Measurements from ENCODE around the gene RNPS1. TPM values are rescaled to one million over a fixed set of nuclear protein-coding genes. Genes with fewer than 3 reads are reported as not detected.

The RNPS1 gene
- total RNA-seq, 1 experiment from 2014 or later, result 131 TPM

DNA sequence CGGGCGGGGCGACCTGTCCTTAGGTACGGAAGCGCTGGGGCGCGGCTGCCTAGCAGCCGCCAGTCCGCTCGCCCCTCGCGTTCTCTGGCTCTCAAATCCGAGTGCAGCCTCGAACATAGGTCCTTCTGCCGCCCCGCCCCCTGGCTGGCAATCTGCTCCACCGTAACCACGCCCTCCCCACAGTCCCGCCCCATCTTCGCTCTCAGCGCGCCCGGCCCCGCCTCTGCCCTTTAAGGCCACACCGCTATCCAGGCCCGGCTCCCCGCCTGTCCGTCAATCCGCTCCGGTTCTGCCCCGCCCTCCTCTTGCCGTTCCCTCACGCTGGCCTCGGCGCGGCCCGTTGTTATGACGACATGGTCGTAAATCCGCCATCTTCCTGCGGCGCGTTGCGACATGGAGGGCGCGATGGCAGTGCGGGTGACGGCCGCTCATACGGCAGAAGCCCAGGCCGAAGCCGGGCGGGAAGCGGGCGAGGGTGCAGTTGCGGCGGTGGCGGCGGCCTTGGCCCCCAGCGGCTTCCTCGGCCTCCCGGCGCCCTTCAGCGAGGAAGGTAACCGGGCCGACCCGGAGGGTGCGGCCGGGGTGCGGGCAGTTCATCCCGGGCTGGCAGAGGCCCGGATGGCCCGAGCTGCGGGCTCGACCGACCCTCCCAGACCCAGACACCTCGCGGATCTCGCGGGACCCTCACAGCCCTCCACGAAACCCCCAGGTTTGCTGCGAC lies 44.5 kb downstream of the RNPS1 start, which contains the start of gene E4F1:
E4F1 (plus strand) TSS at position 371 of the 721 bp plus-strand sequence; CDS start at position 394, 23 bp downstream.
- Histone ChIP-seq H3K4me1 (ENCODE audit: insufficient read depth, low read length) (peaks cover 12% of the 10 kb centered on the region), H3K9me2 (replicated peaks; ENCODE audit: low read length) (no peaks in the 10 kb centered on the region), H2AFZ (ENCODE audit: low read length) (peak within 1 kb of the TSS; percentile 74), H3K36me3 (ENCODE audit: low read depth, low read length) (no peaks in the 10 kb centered on the region; the same call in 1 of the 2 replicates), H3K4me3 (ENCODE audit: low read length) (peak within 1 kb of the TSS; percentile 96), H3K27ac (ENCODE audit: low read length) (peak within 1 kb of the TSS; percentile 45), H3K27me3 (ENCODE audit: low read length) (no peaks in the 10 kb centered on the region), H3K9me3 (ENCODE audit: low read length) (no peaks in the 10 kb centered on the region), H3K4me2 (ENCODE audit: low read length) (peak within 1 kb of the TSS; percentile 93), H3K79me2 (ENCODE audit: low read length) (peaks cover 49% of the 10 kb centered on the region), H4K20me1 (ENCODE audit: low read length) (peaks cover 9% of the 10 kb centered on the region; the same call in 1 of the 2 replicates), H3K9ac (ENCODE audit: low read length) (peak within 1 kb of the TSS; percentile 97), H3F3A (ENCODE audit: low read length, unreplicated experiment) (no peaks in the 10 kb centered on the region)
- ATAC-seq (peak; percentile 94), DNase-seq (peak; percentile 97)
- ChIA-PET POLR2A (ENCODE audit: unreplicated experiment) (no interaction called here), CTCF (interaction anchor here (1.4 kb wide), 1 partner anchor 28 kb away, joined by 7 read pairs; the partner anchor contains the start of gene ECI1)
- BruUV-seq (replicated peaks), result no TSS peak
- intact Hi-C loops (cut with micrococcal nuclease), result no loop called here
- TF ChIP-seq EZH2 (IDR thresholded peaks at IDR 0.05; ENCODE audit: low read length, unreplicated experiment), result no peak

GRCh38 chr16:2216330-2216729 lies 51.6 kb downstream of the RNPS1 start:
- no peak for TF ChIP-seq CTCF (conservative IDR thresholded peaks at IDR 0.05; ENCODE audit: low read depth, low read length)
- no peak for TF ChIP-seq EZH2phosphoT487 (IDR thresholded peaks at IDR 0.05; ENCODE audit: borderline replicate concordance, low read length)
- TF ChIP-seq EZH2 (IDR thresholded peaks at IDR 0.05; ENCODE audit: low read length, unreplicated experiment), result no peak
- intact Hi-C loops (cut with micrococcal nuclease), result no loop called here
- Histone ChIP-seq H3K4me2 (ENCODE audit: low read length) (no peak overlapping the region), H3K9me3 (ENCODE audit: low read length) (no peaks in the 10 kb centered on the region), H3K79me2 (ENCODE audit: low read length) (peaks cover 27% of the 10 kb centered on the region), H3K4me1 (ENCODE audit: insufficient read depth, low read length) (peaks cover 13% of the 10 kb centered on the region), H2AFZ (ENCODE audit: low read length) (no peak overlapping the region), H3K4me3 (ENCODE audit: low read length) (no peak overlapping the region), H3K9ac (ENCODE audit: low read length) (no peak overlapping the region), H3K9me2 (replicated peaks; ENCODE audit: low read length) (no peaks in the 10 kb centered on the region), H3K36me3 (ENCODE audit: low read depth, low read length) (no peaks in the 10 kb centered on the region), H3F3A (ENCODE audit: low read length, unreplicated experiment) (no peaks in the 10 kb centered on the region), H4K20me1 (ENCODE audit: low read length) (peaks cover 12% of the 10 kb centered on the region), H3K27ac (ENCODE audit: low read length) (no peak overlapping the region), H3K27me3 (ENCODE audit: low read length) (no peaks in the 10 kb centered on the region)
- ATAC-seq (no peak), DNase-seq (no peak)
- CTCF ChIA-PET, result no interaction called here
- POLR2A ChIA-PET (ENCODE audit: unreplicated experiment), result no interaction called here
- no TSS peak for BruUV-seq (replicated peaks)

DNA sequence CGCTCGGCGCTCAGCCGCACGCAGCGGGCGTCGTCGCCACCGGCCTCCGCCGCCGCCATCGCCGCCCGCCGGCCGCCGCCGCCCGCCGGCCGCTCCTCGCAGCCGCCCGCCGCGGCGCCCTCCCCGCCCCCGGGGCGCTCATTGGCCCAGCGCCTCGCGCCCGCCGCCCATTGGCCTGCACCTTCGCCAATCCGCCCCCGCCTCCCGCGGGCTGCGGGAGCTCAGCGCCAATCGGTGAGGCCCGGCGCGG lies 53.3 kb downstream of the RNPS1 start, which contains the start of gene PGP:
PGP (minus strand) TSS at position 122 of the 250 bp plus-strand sequence; CDS start at position 59, 63 bp downstream.
- intact Hi-C loops (cut with micrococcal nuclease), result loop anchor here (2.0 kb wide), 1 partner anchor 60 kb away; the partner anchor contains the start of gene TRAF7
- no peaks in the 10 kb centered on the region for H3K9me2 ChIP-seq (replicated peaks; ENCODE audit: low read length)
- H3F3A ChIP-seq (ENCODE audit: low read length, unreplicated experiment), result no peaks in the 10 kb centered on the region
- H3K79me2 ChIP-seq (ENCODE audit: low read length), result peaks cover 27% of the 10 kb centered on the region
- peak; percentile 69 for ATAC-seq
- peak within 1 kb of the TSS; percentile 89 for H3K27ac ChIP-seq (ENCODE audit: low read length)
- H3K9me3 ChIP-seq (ENCODE audit: low read length), result no peaks in the 10 kb centered on the region
- POLR2A ChIA-PET (ENCODE audit: unreplicated experiment), result interaction anchor here (0.6 to 1.0 kb wide), 2 partner anchors 37 to 39 kb away, joined by 4 to 7 read pairs; partner anchors contain the start of gene ECI1
- H3K27me3 ChIP-seq (ENCODE audit: low read length), result no peaks in the 10 kb centered on the region
- H2AFZ ChIP-seq (ENCODE audit: low read length), result peak within 1 kb of the TSS; percentile 86
- H3K36me3 ChIP-seq (ENCODE audit: low read depth, low read length), result no peaks in the 10 kb centered on the region
- peaks cover 13% of the 10 kb centered on the region for H3K4me1 ChIP-seq (ENCODE audit: insufficient read depth, low read length)
- H3K4me2 ChIP-seq (ENCODE audit: low read length), result peak within 1 kb of the TSS; percentile 100
- TF ChIP-seq EZH2 (IDR thresholded peaks at IDR 0.05; ENCODE audit: low read length, unreplicated experiment), result no peak
- H3K9ac ChIP-seq (ENCODE audit: low read length), result peak within 1 kb of the TSS; percentile 87
- peak within 1 kb of the TSS; percentile 92 for H3K4me3 ChIP-seq (ENCODE audit: low read length)
- CTCF ChIA-PET, result interaction anchor here (0.5 to 0.8 kb wide), 2 partner anchors 12 to 430 kb away, joined by 3 read pairs; no protein-coding TSS in a partner anchor
- H4K20me1 ChIP-seq (ENCODE audit: low read length), result peaks cover 12% of the 10 kb centered on the region
- no TSS peak for BruUV-seq (replicated peaks)
- DNase-seq, result no peak
